GM13977 (cell line): Measurements from ENCODE around the gene OBP2B.
"Not testable (repeated sequence)": the region's sequence is repeated elsewhere in the genome, so short reads cannot be mapped to it uniquely, and the experiment has no call there.

Source experiments
- DNase-seq: peaks from one replicate; pipeline ENCODE4 v3.0.0; 2012; ENCODE audit warnings: low spot score
- in situ Hi-C: fragments of 300-500 bp; cut with MboI; formaldehyde crosslinking; loops from one replicate; pipeline ENCODE4 v1.12.0; 2022; ENCODE audit warnings: low sequenced_read_pairs, low pct_unique_long_range_greater_than_20kb, mixed read lengths, inconsistent platforms; ENCODE audit not compliant: unreplicated experiment
- TF ChIP-seq, protein P1 (sequence below): IDR thresholded peaks from 2 replicates; pipeline ENCODE4 v1.5.1; 2012; ENCODE audit warnings: mild to moderate bottlenecking, control low read depth; ENCODE audit not compliant: insufficient read depth; ENCODE audit errors: extremely low read depth, missing control alignments

OBP2B gene

DNA sequence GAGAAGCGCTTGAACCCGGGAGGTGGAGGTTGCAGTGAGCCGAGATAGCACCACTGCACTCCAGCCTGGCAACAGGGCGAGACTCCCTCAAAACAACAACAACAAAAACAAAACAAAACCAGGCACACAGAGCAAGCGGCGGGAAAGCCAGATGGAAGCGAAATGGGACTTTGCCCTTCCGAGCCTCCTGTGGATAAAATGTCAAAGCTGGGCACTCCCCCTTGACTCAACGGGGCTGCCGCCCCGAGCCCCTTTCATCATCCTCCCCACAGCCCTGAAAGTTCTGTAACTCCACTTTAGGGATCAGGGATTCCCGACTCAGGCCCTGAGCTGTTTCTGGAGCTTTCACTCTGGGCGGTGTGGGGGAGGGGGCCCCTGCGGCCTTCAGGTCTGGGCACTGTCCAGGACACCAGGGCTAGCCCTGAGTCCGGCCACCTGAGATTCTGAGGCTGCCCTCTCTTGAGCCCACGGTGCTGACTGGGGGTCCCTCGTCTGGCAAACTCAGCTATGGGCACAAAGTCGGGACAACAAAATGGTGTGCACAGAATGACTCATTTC lies 30.6 kb upstream of the OBP2B start:
- DNase-seq: no peak
- TF ChIP-seq, protein P1, sequence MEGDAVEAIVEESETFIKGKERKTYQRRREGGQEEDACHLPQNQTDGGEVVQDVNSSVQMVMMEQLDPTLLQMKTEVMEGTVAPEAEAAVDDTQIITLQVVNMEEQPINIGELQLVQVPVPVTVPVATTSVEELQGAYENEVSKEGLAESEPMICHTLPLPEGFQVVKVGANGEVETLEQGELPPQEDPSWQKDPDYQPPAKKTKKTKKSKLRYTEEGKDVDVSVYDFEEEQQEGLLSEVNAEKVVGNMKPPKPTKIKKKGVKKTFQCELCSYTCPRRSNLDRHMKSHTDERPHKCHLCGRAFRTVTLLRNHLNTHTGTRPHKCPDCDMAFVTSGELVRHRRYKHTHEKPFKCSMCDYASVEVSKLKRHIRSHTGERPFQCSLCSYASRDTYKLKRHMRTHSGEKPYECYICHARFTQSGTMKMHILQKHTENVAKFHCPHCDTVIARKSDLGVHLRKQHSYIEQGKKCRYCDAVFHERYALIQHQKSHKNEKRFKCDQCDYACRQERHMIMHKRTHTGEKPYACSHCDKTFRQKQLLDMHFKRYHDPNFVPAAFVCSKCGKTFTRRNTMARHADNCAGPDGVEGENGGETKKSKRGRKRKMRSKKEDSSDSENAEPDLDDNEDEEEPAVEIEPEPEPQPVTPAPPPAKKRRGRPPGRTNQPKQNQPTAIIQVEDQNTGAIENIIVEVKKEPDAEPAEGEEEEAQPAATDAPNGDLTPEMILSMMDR: no peak
- in situ Hi-C loops: no loop called here

- in situ Hi-C loops: no loop called here
- TF ChIP-seq, protein P1: peak; percentile 73
- peak; percentile 87 for DNase-seq
Observed at GRCh38 chr9:133238851-133239532, 29.9 kb upstream of the OBP2B start.

DNA sequence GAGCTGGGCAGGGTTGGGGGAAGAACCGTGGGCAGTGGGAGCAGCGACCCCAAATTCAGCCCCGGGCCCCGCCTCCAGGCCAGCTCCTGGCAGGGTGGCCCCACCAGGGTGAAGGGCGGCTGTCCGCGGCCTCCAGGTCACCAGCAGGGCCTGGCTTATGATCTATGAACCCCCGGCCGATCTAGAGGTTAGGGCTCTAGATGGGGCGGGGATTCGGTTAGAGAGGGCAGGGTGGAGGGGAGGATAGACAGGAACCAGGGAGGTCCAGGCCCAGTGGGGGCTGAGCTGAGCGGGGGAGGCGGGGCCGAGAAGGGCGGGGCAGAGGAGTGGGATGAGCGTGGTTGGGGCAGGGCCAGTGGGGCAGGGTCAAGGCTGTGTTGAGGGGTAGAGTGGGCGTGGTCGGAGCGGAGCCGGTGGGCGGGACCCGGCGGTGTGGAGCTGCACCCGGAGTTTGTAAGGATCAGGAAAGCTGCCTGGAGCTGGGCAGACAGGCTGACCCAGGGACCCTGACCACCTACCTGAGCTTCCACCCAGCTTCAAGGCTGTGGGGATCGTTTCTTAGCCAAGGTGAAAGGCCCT lies 29.3 kb upstream of the OBP2B start:
- peak; percentile 69 for DNase-seq
- TF ChIP-seq, protein P1: no peak
- in situ Hi-C loops: no loop called here

GRCh38 chr9:133237035-133237731 lies 28.1 kb upstream of the OBP2B start:
- in situ Hi-C loops: no loop called here
- DNase-seq: no peak
- TF ChIP-seq, protein P1: no peak

DNA sequence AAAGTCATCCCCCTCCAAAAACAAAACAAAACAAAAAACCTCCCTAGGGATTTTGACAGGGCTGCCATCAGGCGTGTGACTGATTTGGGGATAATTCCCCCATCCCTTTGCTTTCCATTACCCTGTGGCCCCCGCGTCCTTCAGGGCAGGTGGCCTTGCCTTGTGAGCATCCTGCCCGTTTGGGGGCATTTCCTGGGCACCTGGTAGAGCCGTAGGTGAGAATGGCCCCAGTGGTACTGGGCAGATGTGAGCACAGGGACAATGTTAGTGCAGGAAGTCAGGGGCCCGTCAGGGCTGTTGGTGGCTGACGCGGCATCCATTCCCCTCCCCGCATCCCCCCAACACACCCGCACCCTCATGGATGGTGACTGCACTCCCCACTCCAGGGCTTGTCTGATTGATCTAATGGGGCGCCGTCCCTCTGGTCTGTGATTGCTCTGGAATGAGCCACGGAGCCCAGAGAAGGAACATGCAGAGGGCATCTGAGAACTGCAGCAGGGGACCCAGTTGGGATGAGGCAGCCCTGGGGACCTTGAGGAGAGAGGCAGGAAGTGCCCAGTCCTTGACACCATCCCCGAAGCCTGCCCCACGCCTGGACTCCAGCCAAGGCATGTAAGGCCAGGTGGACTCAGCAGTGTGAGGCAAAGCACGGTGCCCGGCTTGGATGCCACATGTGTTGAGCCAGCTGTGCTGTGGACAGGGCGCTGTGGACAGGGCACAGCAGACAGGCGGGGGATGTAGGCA lies 27.4 kb upstream of the OBP2B start:
- in situ Hi-C loops, DNase-seq: not testable (repeated sequence)

GRCh38 chr9:133235549-133236222 lies 26.6 kb upstream of the OBP2B start:
- DNase-seq: no peak
- in situ Hi-C loops: no loop called here
- TF ChIP-seq, protein P1: no peak
